B cell (primary cell): ENCODE results near the gene ITGB6. TPM values are rescaled to one million over a fixed set of nuclear protein-coding genes. Genes with fewer than 3 reads are reported as not detected.

Source experiments
- ATAC-seq: fragments of 200-7000 bp; cut with Tn5 transposase; one replicate; pipeline ENCODE4 v1.10.0; 2021; ENCODE audit warnings: low read depth, mild to moderate bottlenecking, moderate number of reproducible peaks, moderate library complexity
- CTCF ChIA-PET: fragments of 350-600 bp; sonication (Branson Sonifier 250); formaldehyde crosslinking; loops from one replicate; lab custom pipeline; 2021; ENCODE audit warnings: antibody characterized with exemption, inconsistent platforms; lab: Charles Lee
- POLR2A ChIA-PET: fragments of 350-600 bp; sonication (Branson Sonifier 250); formaldehyde crosslinking; loops from one replicate; lab custom pipeline; 2021; ENCODE audit warnings: antibody characterized with exemption; lab: Charles Lee
- DNase-seq: peaks from one replicate; pipeline ENCODE4 v3.0.0; 2013
- H2AFZ ChIP-seq: 2 replicates; pipeline ENCODE4 v1.6.1; 2012; ENCODE audit warnings: mild to moderate bottlenecking, low read depth, low read length; ENCODE audit not compliant: insufficient read depth, poor library complexity, severe bottlenecking
- H3K27ac ChIP-seq, 2 donors: 1 replicate in 1 of 2; 2 replicates in 1 of 2; pipeline ENCODE4 v1.5.1; 2012 to 2013; ENCODE audit warnings: low read length in 2 of 2, mild to moderate bottlenecking in 2 of 2, moderate library complexity in 1 of 2
- H3K27me3 ChIP-seq, 4 experiments: fragments of 200-600 bp in 1 of 4; sonication (generic) in 1 of 4; replicated peaks in 1 of 4; 1 replicate in 2 of 4; 2 replicates in 2 of 4; pipeline versions ENCODE4 v1.6.1 to v1.7.0; 2013 to 2016; ENCODE audit warnings: low read length in 3 of 4, mild to moderate bottlenecking in 2 of 4, mixed read lengths in 1 of 4, moderate library complexity in 1 of 4; ENCODE audit not compliant: insufficient read depth in 4 of 4, control insufficient read depth in 3 of 4; ENCODE audit errors: control extremely low read depth in 1 of 4
- H3K36me3 ChIP-seq, 2 experiments: replicated peaks in 1 of 2; 1 replicate in 1 of 2; 2 replicates in 1 of 2; pipeline versions ENCODE4 v1.6.1 to v1.7.1; 2013; ENCODE audit warnings: low read length in 1 of 2; ENCODE audit not compliant: insufficient read depth in 2 of 2, control insufficient read depth in 1 of 2; ENCODE audit errors: control extremely low read depth in 1 of 2, extremely low read depth in 1 of 2
- H3K4me1 ChIP-seq, 2 donors: fragments of 200-600 bp in 1 of 2; sonication (generic) in 1 of 2; 1 replicate in 1 of 2; 2 replicates in 1 of 2; pipeline versions ENCODE4 v1.5.1 to v1.6.1; 2013 to 2017; ENCODE audit warnings: low read length in 2 of 2; ENCODE audit not compliant: control insufficient read depth in 2 of 2, insufficient read depth in 2 of 2
- H3K4me2 ChIP-seq: replicated peaks from 2 replicates; pipeline ENCODE3; 2012; ENCODE audit warnings: mild to moderate bottlenecking, low read depth, low read length; ENCODE audit not compliant: poor library complexity, severe bottlenecking
- H3K4me3 ChIP-seq, 5 experiments: fragments of 200-600 bp in 1 of 5; sonication (generic) in 1 of 5; 1 replicate in 3 of 5; 2 replicates in 2 of 5; pipeline versions ENCODE4 v1.5.1 to v1.7.0; 2011 to 2016; ENCODE audit warnings: low read length in 4 of 5, mild to moderate bottlenecking in 4 of 5, low read depth in 2 of 5, control low read depth in 1 of 5, moderate library complexity in 1 of 5; ENCODE audit not compliant: insufficient read depth in 1 of 5; ENCODE audit errors: control extremely low read depth in 1 of 5, extremely low read depth in 1 of 5
- H3K79me2 ChIP-seq: fragments of 200-600 bp; sonication (generic); one replicate; pipeline ENCODE4 v1.6.0; 2016; ENCODE audit warnings: low read length; ENCODE audit not compliant: control insufficient read depth, insufficient read depth
- H3K9ac ChIP-seq: fragments of 200-600 bp; sonication (generic); 2 replicates; pipeline ENCODE4 v1.6.1; 2017; ENCODE audit warnings: mild to moderate bottlenecking, low read length, moderate library complexity
- H3K9me3 ChIP-seq, 3 donors: one replicate each; pipeline versions ENCODE4 v1.6.1 to v1.7.1; 2013; ENCODE audit warnings: low read length in 2 of 3; ENCODE audit not compliant: control insufficient read depth in 2 of 3, insufficient read depth in 1 of 3; ENCODE audit errors: control extremely low read depth in 1 of 3
- H4K20me1 ChIP-seq: 2 replicates; pipeline ENCODE4 v1.6.0; 2012; ENCODE audit warnings: mild to moderate bottlenecking, low read length; ENCODE audit not compliant: insufficient read depth, control insufficient read depth, poor library complexity, severe bottlenecking
- H3K27ac Mint-ChIP-seq: one replicate; pipeline ENCODE4 v1.8.0; 2021; ENCODE audit warnings: mixed read lengths
- H3K27me3 Mint-ChIP-seq: one replicate; pipeline ENCODE4 v1.8.0; 2021; ENCODE audit warnings: mixed read lengths
- H3K4me1 Mint-ChIP-seq: one replicate; pipeline ENCODE4 v1.8.0; 2021; ENCODE audit warnings: mixed read lengths
- H3K4me3 Mint-ChIP-seq: one replicate; pipeline ENCODE4 v1.8.0; 2021; ENCODE audit warnings: mixed read lengths
- H3K9me3 Mint-ChIP-seq: one replicate; pipeline ENCODE4 v1.8.0; 2022; ENCODE audit warnings: mixed read lengths; ENCODE audit not compliant: insufficient read depth
- CTCF ChIP-seq: fragments of 200-600 bp; IDR thresholded peaks from one replicate; pipeline ENCODE4 v1.8.0; 2022; ENCODE audit warnings: antibody characterized with exemption, mild to moderate bottlenecking
- EZH2 ChIP-seq: IDR thresholded peaks from 2 replicates; pipeline ENCODE4 v1.6.1; 2012; ENCODE audit warnings: borderline replicate concordance, low read depth, mild to moderate bottlenecking, moderate library complexity, low read length; ENCODE audit not compliant: insufficient read depth, poor library complexity, severe bottlenecking
- WGBS: methylation state at CpG from one replicate; pipeline ENCODE4 v1.1.5; 2013; ENCODE audit warnings: missing lambda C conversion rate; ENCODE audit not compliant: insufficient coverage; 5-methylcytosine and 5-hydroxymethylcytosine counted together
- intact Hi-C: fragments of 100-400 bp; cut with micrococcal nuclease; formaldehyde crosslinking; loops from one replicate; pipeline ENCODE4 v1.10.0; 2022
- polyA plus RNA-seq: library from polyadenylated mRNA; depleted of rRNA; stranded (reverse); fragments of >200 nt; gene quantifications from 2 replicates; pipeline ENCODE4 v1.2.3, GENCODE V29; 2012
- total RNA-seq, 2 donors: library from RNA; stranded (reverse); fragments of 120-200 nt in 1 of 2; gene quantifications; 1 replicate in 1 of 2; 2 replicates in 1 of 2; pipeline versions ENCODE4 v1.2.3 to v1.2.4, GENCODE V29; 2013 to 2022

Gene ITGB6
- total and polyA plus RNA-seq, 2 donors (not counting 1 experiment from before 2014, with no cell fraction given) = not detected

DNA sequence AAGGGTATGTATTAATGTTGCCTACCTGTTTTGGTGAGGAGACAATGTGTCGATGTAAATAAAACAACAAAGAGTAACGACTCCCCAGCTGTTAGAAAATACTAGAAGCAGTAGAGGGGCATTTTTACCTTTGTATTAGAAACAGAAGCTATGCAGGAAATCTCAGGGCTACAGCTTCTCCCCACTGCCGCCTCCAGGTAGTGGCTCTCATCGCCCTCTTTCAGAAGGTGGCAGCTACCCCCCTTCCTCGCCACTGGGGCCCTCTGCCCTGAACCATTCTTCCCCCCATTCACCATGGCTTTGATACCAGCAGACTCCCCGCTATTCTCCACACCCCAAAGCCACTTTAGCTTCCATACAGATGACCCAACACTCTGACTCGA is 144.4 kb downstream of the ITGB6 start:
- no peaks in the 10 kb centered on the region for H3K9me3 ChIP-seq
- WGBS = 83% methylated on average over 4 of the region's 7 CpGs
- TF ChIP-seq EZH2 = no peak
- TF ChIP-seq CTCF = no peak
- ChIA-PET CTCF (no interaction called here), POLR2A (no interaction called here)
- H3K9ac ChIP-seq = no peak overlapping the region
- H3K4me1 ChIP-seq = no peaks in the 10 kb centered on the region
- Mint-ChIP-seq H3K27ac (no peak overlapping the region), H3K27me3 (peaks cover 46% of the 10 kb centered on the region), H3K4me1 (no peaks in the 10 kb centered on the region), H3K4me3 (no peak overlapping the region), H3K9me3 (no peaks in the 10 kb centered on the region)
- ATAC-seq (no peak), DNase-seq (no peak)
- no peak overlapping the region for H2AFZ ChIP-seq
- no peaks in the 10 kb centered on the region for H3K79me2 ChIP-seq
- H3K27me3 ChIP-seq = peaks cover 0 to 9% (median 4%) of the 10 kb centered on the region in 4 experiments
- H3K27ac ChIP-seq = no peak overlapping the region
- H3K4me3 ChIP-seq = no peak overlapping the region
- H4K20me1 ChIP-seq = no peaks in the 10 kb centered on the region
- H3K36me3 ChIP-seq = no peaks in the 10 kb centered on the region
- intact Hi-C loops = no loop called here
- no peak overlapping the region for H3K4me2 ChIP-seq

- Histone ChIP-seq H3K9ac (no peak overlapping the region), H3K79me2 (no peaks in the 10 kb centered on the region), H3K4me2 (no peak overlapping the region), H3K27me3 (peaks cover 0 to 7% (median 4%) of the 10 kb centered on the region in 4 experiments), H4K20me1 (no peaks in the 10 kb centered on the region), H2AFZ (no peak overlapping the region), H3K4me1 (no peaks in the 10 kb centered on the region), H3K36me3 (no peaks in the 10 kb centered on the region), H3K9me3 (no peaks in the 10 kb centered on the region), H3K4me3 (no peak overlapping the region), H3K27ac (no peak overlapping the region)
- intact Hi-C loops = no loop called here
- Mint-ChIP-seq H3K27ac (no peak overlapping the region), H3K9me3 (no peaks in the 10 kb centered on the region), H3K4me3 (no peak overlapping the region), H3K27me3 (peaks cover 40% of the 10 kb centered on the region), H3K4me1 (no peaks in the 10 kb centered on the region)
- no peak for ATAC-seq
- POLR2A ChIA-PET = no interaction called here
- TF ChIP-seq CTCF (no peak), EZH2 (no peak)
- CTCF ChIA-PET = no interaction called here
- DNase-seq = no peak
- 99% methylated on average over 6 of the region's 7 CpGs for WGBS
Observed at GRCh38 chr2:160054984-160055725, 144.9 kb downstream of the ITGB6 start.
